Measurements from ENCODE around the gene PNPLA7.

Gene PNPLA7

DNA sequence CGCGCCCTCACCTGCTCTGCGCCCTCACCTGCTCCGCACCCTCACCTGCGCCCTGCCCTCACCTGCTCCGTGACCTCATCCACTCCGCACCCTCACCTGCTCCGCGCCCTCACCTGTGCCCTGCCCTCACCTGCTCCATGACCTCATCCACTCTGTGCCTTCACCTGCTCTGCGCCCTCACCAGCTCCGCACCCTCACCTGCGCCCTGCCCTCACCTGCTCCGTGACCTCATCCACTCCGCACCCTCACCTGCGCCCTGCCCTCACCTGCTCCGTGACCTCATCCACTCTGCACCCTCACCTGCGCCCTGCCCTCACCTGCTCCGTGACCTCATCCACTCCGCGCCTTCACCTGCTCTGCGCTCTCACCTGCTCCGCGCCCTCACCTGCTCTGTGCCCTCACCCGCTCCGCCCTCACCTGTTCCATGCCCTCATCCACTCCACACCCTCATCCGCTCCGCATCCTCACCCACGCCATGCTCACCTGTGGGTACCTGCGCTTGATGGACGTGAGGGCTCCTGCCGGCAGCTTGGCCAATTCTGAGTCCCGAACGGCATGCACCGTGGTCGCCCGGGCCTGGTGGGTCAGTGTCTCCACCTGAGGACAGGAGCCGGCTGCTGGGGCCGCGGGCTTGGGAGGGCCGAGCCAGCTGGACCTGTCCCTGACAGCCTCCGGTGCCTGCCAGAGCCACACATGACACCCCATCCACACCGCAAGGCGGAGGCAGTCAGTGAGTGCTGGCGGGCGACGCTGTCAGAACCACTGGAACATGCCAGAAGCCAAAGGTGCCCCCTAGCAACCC lies 55.5 kb downstream of the PNPLA7 start:
- Histone ChIP-seq H3K27ac (ENCODE audit: poor library complexity, severe bottlenecking) (no peak overlapping the region), H3K4me3 (ENCODE audit: severe bottlenecking) (no peak overlapping the region), H3K27me3 (ENCODE audit: insufficient read depth, poor library complexity, severe bottlenecking) (no peaks in the 10 kb centered on the region), H3K9me3 (ENCODE audit: severe bottlenecking) (no peaks in the 10 kb centered on the region), H3K4me1 (ENCODE audit: insufficient read depth, poor library complexity, severe bottlenecking) (no peaks in the 10 kb centered on the region), H3K36me3 (ENCODE audit: low read depth) (no peaks in the 10 kb centered on the region)
- ATAC-seq (ENCODE audit: low read depth) (no peak), DNase-seq (ENCODE audit: low spot score) (no peak)
- TF ChIP-seq, protein P1, sequence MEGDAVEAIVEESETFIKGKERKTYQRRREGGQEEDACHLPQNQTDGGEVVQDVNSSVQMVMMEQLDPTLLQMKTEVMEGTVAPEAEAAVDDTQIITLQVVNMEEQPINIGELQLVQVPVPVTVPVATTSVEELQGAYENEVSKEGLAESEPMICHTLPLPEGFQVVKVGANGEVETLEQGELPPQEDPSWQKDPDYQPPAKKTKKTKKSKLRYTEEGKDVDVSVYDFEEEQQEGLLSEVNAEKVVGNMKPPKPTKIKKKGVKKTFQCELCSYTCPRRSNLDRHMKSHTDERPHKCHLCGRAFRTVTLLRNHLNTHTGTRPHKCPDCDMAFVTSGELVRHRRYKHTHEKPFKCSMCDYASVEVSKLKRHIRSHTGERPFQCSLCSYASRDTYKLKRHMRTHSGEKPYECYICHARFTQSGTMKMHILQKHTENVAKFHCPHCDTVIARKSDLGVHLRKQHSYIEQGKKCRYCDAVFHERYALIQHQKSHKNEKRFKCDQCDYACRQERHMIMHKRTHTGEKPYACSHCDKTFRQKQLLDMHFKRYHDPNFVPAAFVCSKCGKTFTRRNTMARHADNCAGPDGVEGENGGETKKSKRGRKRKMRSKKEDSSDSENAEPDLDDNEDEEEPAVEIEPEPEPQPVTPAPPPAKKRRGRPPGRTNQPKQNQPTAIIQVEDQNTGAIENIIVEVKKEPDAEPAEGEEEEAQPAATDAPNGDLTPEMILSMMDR (IDR thresholded peaks at IDR 0.05; ENCODE audit: poor library complexity, severe bottlenecking): no peak

DNA sequence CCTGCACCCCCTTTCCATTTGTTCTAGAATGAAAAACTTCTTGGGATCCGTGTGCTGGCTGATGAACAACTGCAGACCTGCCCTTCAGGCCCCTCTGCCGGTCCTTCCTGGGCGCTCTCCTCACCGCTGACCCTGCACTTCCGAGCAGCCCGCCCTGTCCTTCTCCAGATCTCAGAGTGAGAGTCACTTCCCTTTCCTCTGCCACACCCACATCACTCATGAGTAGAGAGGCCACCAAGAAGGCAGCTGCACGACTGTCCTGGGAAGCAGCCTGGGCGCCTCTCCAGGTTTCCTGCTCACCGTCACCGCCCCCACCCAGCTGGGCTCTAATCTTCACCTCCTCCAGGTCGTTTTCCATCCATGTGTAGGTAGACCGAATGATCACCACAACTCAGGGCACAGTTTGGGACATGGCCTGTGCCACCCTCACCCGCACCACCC lies 56.1 kb downstream of the PNPLA7 start:
- Histone ChIP-seq H3K27me3 (ENCODE audit: insufficient read depth, poor library complexity, severe bottlenecking) (no peaks in the 10 kb centered on the region), H3K27ac (ENCODE audit: poor library complexity, severe bottlenecking) (no peak overlapping the region), H3K4me1 (ENCODE audit: insufficient read depth, poor library complexity, severe bottlenecking) (no peaks in the 10 kb centered on the region), H3K4me3 (ENCODE audit: severe bottlenecking) (no peak overlapping the region), H3K9me3 (ENCODE audit: severe bottlenecking) (no peaks in the 10 kb centered on the region), H3K36me3 (ENCODE audit: low read depth) (no peaks in the 10 kb centered on the region)
- DNase-seq (ENCODE audit: low spot score): no peak
- TF ChIP-seq, protein P1 (IDR thresholded peaks at IDR 0.05; ENCODE audit: poor library complexity, severe bottlenecking): no peak
- ATAC-seq (ENCODE audit: low read depth): no peak

DNA sequence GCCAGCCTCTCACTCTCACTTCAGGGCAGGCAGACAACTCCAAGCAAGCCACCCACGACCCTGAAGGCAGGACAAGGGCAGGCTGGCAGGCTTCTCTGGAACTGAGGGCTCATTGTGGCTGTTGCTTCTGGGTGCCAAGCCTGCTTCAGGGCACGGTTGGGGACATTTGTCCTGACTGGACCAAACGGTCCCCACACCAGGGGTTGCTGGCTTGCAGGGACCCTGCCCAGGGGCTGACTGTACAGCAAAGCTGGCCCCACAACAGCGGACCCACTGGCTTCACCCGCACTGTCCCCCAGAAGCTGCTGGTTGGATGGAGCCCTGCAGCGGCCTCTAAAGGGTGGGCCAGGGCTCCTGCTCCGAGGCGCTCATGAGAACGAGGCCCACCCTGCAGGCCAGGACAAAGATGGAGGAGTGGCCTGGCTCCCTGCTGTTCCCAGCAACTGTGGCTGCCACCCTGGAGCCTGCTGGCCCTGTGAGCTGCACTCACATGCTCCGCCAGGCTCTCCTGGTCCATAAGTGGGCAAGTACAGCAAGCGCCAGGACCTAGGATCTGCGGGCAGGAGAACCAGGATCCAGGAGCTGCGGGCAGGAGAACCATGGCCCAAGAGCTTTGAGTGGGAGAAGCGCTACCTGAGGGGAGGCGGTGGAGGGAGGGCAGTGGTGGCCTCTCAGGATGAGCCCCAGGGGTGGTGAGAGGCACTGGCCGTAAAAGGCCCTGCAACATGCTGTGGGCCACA lies 56.7 kb downstream of the PNPLA7 start:
- Histone ChIP-seq H3K36me3 (ENCODE audit: low read depth) (no peaks in the 10 kb centered on the region), H3K27me3 (ENCODE audit: insufficient read depth, poor library complexity, severe bottlenecking) (no peaks in the 10 kb centered on the region), H3K9me3 (ENCODE audit: severe bottlenecking) (no peaks in the 10 kb centered on the region), H3K4me1 (ENCODE audit: insufficient read depth, poor library complexity, severe bottlenecking) (no peaks in the 10 kb centered on the region), H3K4me3 (ENCODE audit: severe bottlenecking) (no peak overlapping the region), H3K27ac (ENCODE audit: poor library complexity, severe bottlenecking) (no peak overlapping the region)
- TF ChIP-seq, protein P1 (IDR thresholded peaks at IDR 0.05; ENCODE audit: poor library complexity, severe bottlenecking): no peak
- DNase-seq (ENCODE audit: low spot score) (no peak), ATAC-seq (ENCODE audit: low read depth) (no peak)

DNA sequence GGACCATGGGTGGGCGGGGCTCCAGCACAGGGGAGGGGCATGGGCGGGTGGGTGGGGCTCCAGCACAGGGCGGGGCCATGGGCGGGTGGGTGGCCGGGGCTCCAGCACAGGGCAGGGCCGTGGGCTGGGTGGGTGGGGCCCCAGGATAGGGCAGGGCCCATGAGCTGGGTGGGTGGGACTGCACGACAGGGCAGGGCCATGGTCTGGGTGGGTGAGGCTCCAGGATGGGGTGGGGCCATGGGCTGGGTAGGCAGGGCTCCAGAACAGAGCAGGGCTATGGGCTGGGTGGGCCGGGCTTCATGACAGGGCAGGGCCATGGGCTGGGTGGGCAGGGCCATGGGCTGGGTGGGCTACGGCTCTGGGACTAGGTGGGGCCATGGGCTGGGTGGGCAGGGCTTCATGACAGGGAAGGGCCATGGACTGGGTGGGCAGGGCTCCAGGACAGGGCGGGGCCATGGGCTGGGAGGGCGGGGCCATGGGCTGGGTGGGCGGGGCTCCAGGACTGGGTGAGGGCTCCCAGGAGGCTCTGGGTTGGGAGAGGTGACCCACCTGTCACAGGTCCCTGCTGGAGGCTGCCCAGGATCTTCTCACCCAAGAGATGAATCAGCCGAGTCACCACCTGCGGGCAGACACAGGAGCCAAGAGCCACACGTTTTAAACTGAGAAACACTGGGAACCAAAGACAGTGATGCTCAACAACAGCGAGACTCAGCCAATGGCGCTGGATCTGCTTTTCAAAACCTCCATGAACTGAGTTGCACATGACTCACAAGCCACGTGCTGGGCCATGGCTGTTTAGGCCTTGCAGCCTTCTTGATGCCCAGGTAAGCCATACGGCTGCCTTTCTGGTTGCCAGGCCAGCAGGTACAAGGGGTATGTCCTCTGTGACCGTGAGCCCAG lies 57.5 kb downstream of the PNPLA7 start:
- Histone ChIP-seq H3K9me3 (ENCODE audit: severe bottlenecking) (no peaks in the 10 kb centered on the region), H3K4me3 (ENCODE audit: severe bottlenecking) (no peak overlapping the region), H3K27ac (ENCODE audit: poor library complexity, severe bottlenecking) (no peak overlapping the region), H3K4me1 (ENCODE audit: insufficient read depth, poor library complexity, severe bottlenecking) (no peaks in the 10 kb centered on the region), H3K27me3 (ENCODE audit: insufficient read depth, poor library complexity, severe bottlenecking) (no peaks in the 10 kb centered on the region), H3K36me3 (ENCODE audit: low read depth) (no peaks in the 10 kb centered on the region)
- no peak for DNase-seq (ENCODE audit: low spot score)
- TF ChIP-seq, protein P1 (IDR thresholded peaks at IDR 0.05; ENCODE audit: poor library complexity, severe bottlenecking): no peak
- ATAC-seq (ENCODE audit: low read depth): peak; percentile 40
